Sigmoid colon (tissue), 4 donors: Measurements from ENCODE around the gene ACACA.

Experiments used
- EP300 ChIP-seq, 4 donors: sonication (generic); formaldehyde crosslinking; IDR thresholded peaks; one replicate each; pipeline ENCODE4 v1.6.1; 2017; ENCODE audit warnings: antibody characterized with exemption in 4 of 4
- POLR2A ChIP-seq, 2 donors: fragments of 450-650 bp; IDR thresholded peaks; one replicate each; pipeline ENCODE4 v1.6.1; 2016; ENCODE audit warnings: antibody characterized with exemption in 2 of 2, mild to moderate bottlenecking in 2 of 2, moderate library complexity in 2 of 2
- POLR2AphosphoS5 ChIP-seq, 4 donors: sonication (generic); formaldehyde crosslinking; IDR thresholded peaks; one replicate each; pipeline ENCODE4 v1.6.1; 2017; ENCODE audit warnings: antibody characterized with exemption in 4 of 4
- TF ChIP-seq, protein P1 (sequence below), 4 experiments: fragments of 450-650 bp in 3 of 4; fragments of 200-600 bp in 1 of 4; IDR thresholded peaks; one replicate each; pipeline ENCODE4 v1.5.1; 2016 to 2019; ENCODE audit warnings: antibody characterized with exemption in 4 of 4, mild to moderate bottlenecking in 3 of 4, moderate library complexity in 2 of 4

DNA sequence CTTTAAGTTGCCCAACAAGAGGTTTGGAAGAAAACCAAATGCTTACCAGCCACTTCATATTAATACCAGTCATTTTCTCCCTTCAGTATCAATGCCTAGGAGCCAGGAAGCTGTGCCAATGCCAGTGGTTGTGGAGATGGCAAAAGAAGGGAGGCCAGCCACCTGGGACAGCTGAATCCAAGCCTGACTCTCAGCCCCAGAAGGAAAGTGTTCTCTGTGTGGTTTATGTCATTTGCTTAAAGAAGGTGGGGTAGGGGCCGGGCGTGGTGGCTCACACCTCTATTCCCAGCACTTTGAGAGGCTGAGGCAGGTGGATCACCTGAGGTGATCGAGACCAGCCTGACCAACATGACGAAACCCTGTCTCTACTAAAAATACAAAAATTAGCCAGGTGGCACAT lies 17.5 kb downstream of the ACACA start:
- TF ChIP-seq, protein P1, sequence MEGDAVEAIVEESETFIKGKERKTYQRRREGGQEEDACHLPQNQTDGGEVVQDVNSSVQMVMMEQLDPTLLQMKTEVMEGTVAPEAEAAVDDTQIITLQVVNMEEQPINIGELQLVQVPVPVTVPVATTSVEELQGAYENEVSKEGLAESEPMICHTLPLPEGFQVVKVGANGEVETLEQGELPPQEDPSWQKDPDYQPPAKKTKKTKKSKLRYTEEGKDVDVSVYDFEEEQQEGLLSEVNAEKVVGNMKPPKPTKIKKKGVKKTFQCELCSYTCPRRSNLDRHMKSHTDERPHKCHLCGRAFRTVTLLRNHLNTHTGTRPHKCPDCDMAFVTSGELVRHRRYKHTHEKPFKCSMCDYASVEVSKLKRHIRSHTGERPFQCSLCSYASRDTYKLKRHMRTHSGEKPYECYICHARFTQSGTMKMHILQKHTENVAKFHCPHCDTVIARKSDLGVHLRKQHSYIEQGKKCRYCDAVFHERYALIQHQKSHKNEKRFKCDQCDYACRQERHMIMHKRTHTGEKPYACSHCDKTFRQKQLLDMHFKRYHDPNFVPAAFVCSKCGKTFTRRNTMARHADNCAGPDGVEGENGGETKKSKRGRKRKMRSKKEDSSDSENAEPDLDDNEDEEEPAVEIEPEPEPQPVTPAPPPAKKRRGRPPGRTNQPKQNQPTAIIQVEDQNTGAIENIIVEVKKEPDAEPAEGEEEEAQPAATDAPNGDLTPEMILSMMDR (IDR thresholded peaks at IDR 0.05), result no peak
- TF ChIP-seq EP300 (IDR thresholded peaks at IDR 0.05) (no peak), POLR2A (IDR thresholded peaks at IDR 0.05) (no peak), POLR2AphosphoS5 (IDR thresholded peaks at IDR 0.05) (no peak)
